HG03103 (cell line): ENCODE measurements around the gene FAHD1.
"Not testable (repeated sequence)": the region's sequence is repeated elsewhere in the genome, so short reads cannot be mapped to it uniquely, and the experiment has no call there.

ENCODE experiments used
- ATAC-seq: cut with Tn5 transposase; IDR thresholded peaks from one replicate; pipeline ENCODE4 v1.9.1; 2021; ENCODE audit warnings: low read depth; ENCODE audit not compliant: unreplicated experiment

The FAHD1 gene

GRCh38 chr16:1788708-1789100 is 38.3 kb upstream of the FAHD1 start:
- ATAC-seq: no peak

- no peak for ATAC-seq
Observed at GRCh38 chr16:1789643-1790045, 37.4 kb upstream of the FAHD1 start.

- ATAC-seq: no peak
Observed at GRCh38 chr16:1790261-1790610, 36.8 kb upstream of the FAHD1 start.

GRCh38 chr16:1790611-1791255 is 36.3 kb upstream of the FAHD1 start:
- ATAC-seq: no peak

GRCh38 chr16:1791256-1791942 is 35.6 kb upstream of the FAHD1 start:
- ATAC-seq: no peak

GRCh38 chr16:1791943-1792812 is 34.8 kb upstream of the FAHD1 start:
- ATAC-seq: no peak

GRCh38 chr16:1792836-1793577 is 34.0 kb upstream of the FAHD1 start:
- no peak for ATAC-seq

GRCh38 chr16:1793578-1794220 is 33.3 kb upstream of the FAHD1 start, which contains the start of gene IGFALS:
TSS of gene IGFALS (minus strand) at chr16:1793705. CDS start at chr16:1793652, 53 bp downstream.
- no peak for ATAC-seq

GRCh38 chr16:1794221-1794871 is 32.7 kb upstream of the FAHD1 start:
- no peak for ATAC-seq

- no peak for ATAC-seq
Observed at GRCh38 chr16:1794908-1795666, 31.9 kb upstream of the FAHD1 start.

- ATAC-seq: not testable (repeated sequence)
Observed at GRCh38 chr16:1799263-1799662, 27.7 kb upstream of the FAHD1 start.

- ATAC-seq: no peak
Observed at GRCh38 chr16:1800701-1801100, 26.3 kb upstream of the FAHD1 start.

GRCh38 chr16:1807626-1808025 is 19.4 kb upstream of the FAHD1 start:
- ATAC-seq: no peak

GRCh38 chr16:1808691-1809090 is 18.3 kb upstream of the FAHD1 start:
- ATAC-seq: no peak

GRCh38 chr16:1809281-1809801 is 17.7 kb upstream of the FAHD1 start:
- ATAC-seq: no peak

GRCh38 chr16:1810106-1810505 is 16.9 kb upstream of the FAHD1 start:
- ATAC-seq: no peak

GRCh38 chr16:1810536-1810935 is 16.5 kb upstream of the FAHD1 start:
- ATAC-seq: no peak

- no peak for ATAC-seq
Observed at GRCh38 chr16:1812732-1813163, 14.3 kb upstream of the FAHD1 start.

GRCh38 chr16:1815461-1815860 is 11.5 kb upstream of the FAHD1 start:
- no peak for ATAC-seq
